HG03460 (cell line): ENCODE measurements around the gene DRAM1.

Experiments
- ATAC-seq: cut with Tn5 transposase; IDR thresholded peaks from one replicate; pipeline ENCODE4 v1.9.1; 2021; ENCODE audit not compliant: unreplicated experiment

Gene DRAM1

GRCh38 chr12:101939856-101940265, 62.5 kb downstream of the DRAM1 start:
- ATAC-seq, result no peak

GRCh38 chr12:101940400-101940950, 63.1 kb downstream of the DRAM1 start:
- ATAC-seq, result no peak

GRCh38 chr12:101941306-101942249, 64.2 kb downstream of the DRAM1 start:
- peak; percentile 84 for ATAC-seq

GRCh38 chr12:101942250-101942605, 64.8 kb downstream of the DRAM1 start:
- ATAC-seq, result no peak

- ATAC-seq, result no peak
Observed at GRCh38 chr12:101945369-101946232, 68.2 kb downstream of the DRAM1 start.

GRCh38 chr12:101946233-101946611, 68.8 kb downstream of the DRAM1 start:
- no peak for ATAC-seq

GRCh38 chr12:101947316-101947715, 69.9 kb downstream of the DRAM1 start:
- ATAC-seq, result no peak

GRCh38 chr12:101948365-101948764, 71.0 kb downstream of the DRAM1 start:
- no peak for ATAC-seq

GRCh38 chr12:101951002-101951670, 73.8 kb downstream of the DRAM1 start:
- peak; percentile 49 for ATAC-seq

GRCh38 chr12:101954113-101954512, 76.7 kb downstream of the DRAM1 start:
- ATAC-seq, result no peak

- ATAC-seq, result no peak
Observed at GRCh38 chr12:101954676-101955075, 77.3 kb downstream of the DRAM1 start.

- ATAC-seq, result no peak
Observed at GRCh38 chr12:101957252-101957959, 80.0 kb downstream of the DRAM1 start.

GRCh38 chr12:101959607-101960006, 82.2 kb downstream of the DRAM1 start:
- ATAC-seq, result no peak

- ATAC-seq, result no peak
Observed at GRCh38 chr12:101962486-101962885, 85.1 kb downstream of the DRAM1 start.

GRCh38 chr12:101963697-101964096, 86.3 kb downstream of the DRAM1 start:
- ATAC-seq, result no peak

- ATAC-seq, result no peak
Observed at GRCh38 chr12:101966496-101966895, 89.1 kb downstream of the DRAM1 start.

GRCh38 chr12:101967506-101967905, 90.1 kb downstream of the DRAM1 start:
- no peak for ATAC-seq

- ATAC-seq, result no peak
Observed at GRCh38 chr12:101968770-101969169, 91.4 kb downstream of the DRAM1 start.
